ENCODE measurements around the gene MBL2.

The MBL2 gene

DNA sequence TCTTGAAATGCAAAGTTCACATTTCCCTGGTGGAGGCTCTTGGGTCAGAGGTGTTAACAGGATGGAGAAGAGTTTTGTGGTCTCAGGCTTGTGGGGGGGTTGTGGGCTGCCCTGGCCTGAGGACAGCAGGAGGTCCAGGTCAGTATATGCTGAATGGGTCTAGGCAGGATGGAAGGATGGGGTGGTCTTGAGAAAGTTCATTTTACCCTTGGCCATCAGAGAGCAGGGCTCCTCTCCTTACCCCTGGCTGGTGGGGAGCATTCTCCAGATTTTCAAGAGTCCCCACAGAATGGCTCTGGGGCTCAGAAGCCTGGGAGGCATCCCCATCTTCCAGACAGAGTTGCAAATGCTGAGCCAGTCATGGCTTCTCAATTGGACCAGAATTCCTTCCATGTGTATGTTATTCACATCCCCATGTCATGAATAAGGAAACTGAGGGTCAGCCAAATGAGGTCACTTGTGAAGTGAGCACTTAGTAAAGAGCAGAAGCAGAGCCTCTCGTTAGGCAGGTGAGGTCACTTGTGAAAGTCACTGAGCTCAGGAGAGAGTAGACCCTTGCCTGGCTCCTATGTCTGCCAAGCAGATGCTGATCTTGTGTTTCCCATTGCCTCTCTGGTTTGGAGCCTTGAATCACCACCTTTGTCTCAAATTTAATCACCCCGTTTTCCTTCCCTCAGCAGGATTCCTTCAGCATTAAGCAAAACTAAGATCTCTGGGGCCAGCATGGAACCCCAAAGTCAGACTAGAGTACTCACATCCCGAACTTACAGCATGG lies 33.0 kb downstream of the MBL2 start:
- DNase-seq = no peak

DNA sequence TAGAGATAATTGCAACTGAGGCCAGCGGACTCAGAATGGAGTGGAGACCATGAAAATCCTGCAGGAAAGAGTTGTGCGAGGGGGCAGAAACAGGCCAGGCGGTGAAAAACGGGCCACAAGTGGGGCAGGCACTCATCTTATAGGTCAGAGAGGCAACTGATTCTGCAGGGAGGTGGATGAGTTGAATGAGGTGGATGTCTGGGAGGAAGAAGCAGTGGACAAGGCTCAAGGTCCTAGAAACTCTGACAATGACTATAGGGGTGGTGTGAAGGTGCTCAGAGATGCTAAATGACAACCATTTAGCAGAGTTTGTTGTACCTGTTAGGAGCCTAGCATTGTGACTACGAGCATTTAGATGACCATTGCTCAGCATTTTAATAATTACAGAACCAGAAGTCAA lies 33.6 kb downstream of the MBL2 start:
- no peak for DNase-seq

DNA sequence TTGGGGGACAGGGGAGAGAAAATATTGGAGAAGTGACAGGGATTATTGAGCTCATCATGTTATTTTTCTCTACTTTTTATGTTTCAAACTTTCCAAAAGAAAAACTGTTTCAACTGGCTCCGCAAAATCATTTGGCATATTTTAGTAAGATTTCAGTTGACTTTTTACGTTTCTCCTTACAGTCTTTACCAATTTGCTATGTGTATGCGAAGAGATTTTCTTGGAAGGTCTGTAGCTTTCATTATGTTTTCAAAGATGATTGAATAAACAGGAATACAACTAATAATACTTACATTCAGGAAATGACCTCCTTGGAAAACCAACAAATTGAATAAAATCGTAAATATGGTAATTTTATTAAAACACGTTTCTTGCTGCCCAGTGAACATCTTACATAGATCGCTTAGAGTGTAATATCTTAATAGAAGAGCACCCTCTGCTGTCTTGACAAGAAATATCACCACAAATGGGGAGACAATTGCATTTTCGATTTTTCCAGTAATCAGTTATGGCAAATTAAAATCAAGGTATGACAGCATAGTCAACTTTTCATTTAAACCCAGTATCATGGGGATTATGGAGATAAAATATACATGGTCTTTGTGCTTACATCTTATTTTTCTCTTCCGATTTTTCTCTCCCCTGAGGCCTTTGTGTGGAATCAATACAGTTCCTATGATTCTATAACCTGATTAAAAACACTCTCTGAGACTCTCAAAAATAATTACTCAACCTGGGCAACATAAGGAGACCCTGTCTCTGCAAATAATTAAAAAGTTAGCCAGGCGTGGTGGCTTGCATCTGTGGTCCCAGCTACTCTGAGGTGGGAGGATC lies 43.1 kb downstream of the MBL2 start:
- DNase-seq = no peak

DNA sequence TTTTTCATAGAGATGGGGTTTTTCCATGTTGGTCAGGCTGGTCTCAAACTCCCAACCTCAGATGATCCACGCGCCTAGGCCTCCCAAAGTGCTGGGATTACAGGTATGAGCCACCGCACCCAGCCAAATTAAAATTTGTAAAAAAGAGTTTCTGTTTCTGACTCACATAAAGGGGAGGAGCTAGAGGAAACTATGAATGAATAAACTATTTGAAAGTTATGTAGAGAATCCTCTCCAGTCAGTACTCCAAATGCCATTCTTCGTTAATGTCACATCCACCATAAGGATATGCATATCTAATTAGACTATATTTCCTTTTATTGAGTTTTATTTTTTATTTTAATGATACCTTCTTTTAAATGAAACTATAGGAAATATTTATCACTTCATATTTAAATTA lies 52.6 kb downstream of the MBL2 start:
- DNase-seq = no peak

Measured in activated CD4-positive, alpha-beta T cell treated with anti-CD3 and anti-CD28 coated beads, Interleukin-2, amount 50 U/mL, for 48 hours (primary cell).